ENCODE data around the gene LILRB2. TPM values are rescaled to one million over a fixed set of nuclear protein-coding genes. Genes with fewer than 3 reads are reported as not detected.
"Not testable (repeated sequence)": the region's sequence is repeated elsewhere in the genome, so short reads cannot be mapped to it uniquely, and the experiment has no call there.

Gene LILRB2
- total and polyA plus RNA-seq, 2 donors (not counting 3 experiments of a cell fraction or from before 2014, with no cell fraction given): not detected

GRCh38 chr19:54273821-54274220 lies 7.1 kb downstream of the LILRB2 start:
- dilution Hi-C loops (cut with MboI; ENCODE audit: extremely low pct_ligation_motif_present, low sequenced_read_pairs): no loop called here
- no peak for DNase-seq (ENCODE audit: low read depth, low spot score)
- BruUV-seq (replicated peaks): no TSS peak
- CTCF ChIA-PET: interaction anchor here (1.0 kb wide), 1 partner anchor 8 kb away, joined by 5 read pairs; no protein-coding TSS in a partner anchor
- H3K4me2 ChIP-seq (ENCODE audit: insufficient read depth, low read length): no peak overlapping the region
- no peak overlapping the region for H3K4me3 ChIP-seq (replicated peaks in 1 of 3; ENCODE audit: insufficient read depth in 1 of 3, low read depth in 1 of 3, low read length in 3 of 3)
- POLR2A ChIA-PET: no interaction called here
- no peaks in the 10 kb centered on the region for H3K9me3 ChIP-seq (replicated peaks; ENCODE audit: control insufficient read depth, insufficient read depth, low read length)
- no peaks in the 10 kb centered on the region for H4K20me1 ChIP-seq (replicated peaks; ENCODE audit: control insufficient read depth, extremely low read depth, insufficient read depth, low read length)
- H3K27me3 ChIP-seq (ENCODE audit: control insufficient read depth in 2 of 2, insufficient read depth in 2 of 2, low read length in 2 of 2): no peaks in the 10 kb centered on the region
- no peak for FAIRE-seq
- intact Hi-C loops (cut with micrococcal nuclease): no loop called here
- no peaks in the 10 kb centered on the region for H3K36me3 ChIP-seq (ENCODE audit: control insufficient read depth in 2 of 2, extremely low read depth in 1 of 2, insufficient read depth in 2 of 2, low read length in 2 of 2)
- H3K27ac ChIP-seq (ENCODE audit: insufficient read depth, low read depth, low read length): no peak overlapping the region
- TF ChIP-seq GATA2 (IDR thresholded peaks at IDR 0.05; ENCODE audit: insufficient read depth, insufficient read length, low read depth, low read length) (no peak), FOS (IDR thresholded peaks at IDR 0.05; ENCODE audit: borderline replicate concordance, insufficient read depth, low read length) (no peak), POLR2AphosphoS5 (IDR thresholded peaks at IDR 0.05; ENCODE audit: insufficient read depth, low read depth, low read length) (no peak), JUN (IDR thresholded peaks at IDR 0.05; ENCODE audit: borderline replicate concordance, insufficient read depth, insufficient read length, low read depth) (no peak), EZH2 (IDR thresholded peaks at IDR 0.05; ENCODE audit: borderline replicate concordance, low read depth, low read length, severe bottlenecking) (no peak)
- no peaks in the 10 kb centered on the region for H3K4me1 ChIP-seq (ENCODE audit: control insufficient read depth, extremely low read depth, insufficient read depth, low read length)
- no peaks in the 10 kb centered on the region for H3K79me2 ChIP-seq (ENCODE audit: control insufficient read depth, insufficient read depth, low read length)
- no peak overlapping the region for H2AFZ ChIP-seq (ENCODE audit: low read depth, low read length)
- no peak overlapping the region for H3K9ac ChIP-seq (replicated peaks; ENCODE audit: extremely low read depth, insufficient read depth, low read length)
- H3K9me1 ChIP-seq (replicated peaks; ENCODE audit: control insufficient read depth, extremely low read depth, insufficient read depth, low read length): no peaks in the 10 kb centered on the region

GRCh38 chr19:54272181-54272580 lies 8.7 kb downstream of the LILRB2 start:
- H2AFZ ChIP-seq (ENCODE audit: low read depth, low read length); H3K4me3 ChIP-seq (replicated peaks in 1 of 3; ENCODE audit: insufficient read depth in 1 of 3, low read depth in 1 of 3, low read length in 3 of 3); POLR2A ChIA-PET; intact Hi-C loops (cut with micrococcal nuclease); H3K4me2 ChIP-seq (ENCODE audit: insufficient read depth, low read length); H3K9me3 ChIP-seq (replicated peaks; ENCODE audit: control insufficient read depth, insufficient read depth, low read length); H3K36me3 ChIP-seq (ENCODE audit: control insufficient read depth in 2 of 2, extremely low read depth in 1 of 2, insufficient read depth in 2 of 2, low read length in 2 of 2); H3K79me2 ChIP-seq (ENCODE audit: control insufficient read depth, insufficient read depth, low read length); H3K9ac ChIP-seq (replicated peaks; ENCODE audit: extremely low read depth, insufficient read depth, low read length); CTCF ChIA-PET; dilution Hi-C loops (cut with MboI; ENCODE audit: extremely low pct_ligation_motif_present, low sequenced_read_pairs); H3K4me1 ChIP-seq (ENCODE audit: control insufficient read depth, extremely low read depth, insufficient read depth, low read length); H3K9me1 ChIP-seq (replicated peaks; ENCODE audit: control insufficient read depth, extremely low read depth, insufficient read depth, low read length); H3K27ac ChIP-seq (ENCODE audit: insufficient read depth, low read depth, low read length); H3K27me3 ChIP-seq (ENCODE audit: control insufficient read depth in 2 of 2, insufficient read depth in 2 of 2, low read length in 2 of 2); FAIRE-seq; H4K20me1 ChIP-seq (replicated peaks; ENCODE audit: control insufficient read depth, extremely low read depth, insufficient read depth, low read length); BruUV-seq (replicated peaks); DNase-seq (ENCODE audit: low read depth, low spot score): not testable (repeated sequence)

GRCh38 chr19:54271587-54271986 lies 9.3 kb downstream of the LILRB2 start:
- H3K36me3 ChIP-seq (ENCODE audit: control insufficient read depth in 2 of 2, extremely low read depth in 1 of 2, insufficient read depth in 2 of 2, low read length in 2 of 2); POLR2A ChIA-PET; BruUV-seq (replicated peaks); H3K9ac ChIP-seq (replicated peaks; ENCODE audit: extremely low read depth, insufficient read depth, low read length); H3K27ac ChIP-seq (ENCODE audit: insufficient read depth, low read depth, low read length); H4K20me1 ChIP-seq (replicated peaks; ENCODE audit: control insufficient read depth, extremely low read depth, insufficient read depth, low read length); H2AFZ ChIP-seq (ENCODE audit: low read depth, low read length); H3K79me2 ChIP-seq (ENCODE audit: control insufficient read depth, insufficient read depth, low read length); H3K27me3 ChIP-seq (ENCODE audit: control insufficient read depth in 2 of 2, insufficient read depth in 2 of 2, low read length in 2 of 2); dilution Hi-C loops (cut with MboI; ENCODE audit: extremely low pct_ligation_motif_present, low sequenced_read_pairs); FAIRE-seq; H3K4me2 ChIP-seq (ENCODE audit: insufficient read depth, low read length); H3K9me3 ChIP-seq (replicated peaks; ENCODE audit: control insufficient read depth, insufficient read depth, low read length); CTCF ChIA-PET; H3K4me1 ChIP-seq (ENCODE audit: control insufficient read depth, extremely low read depth, insufficient read depth, low read length); H3K9me1 ChIP-seq (replicated peaks; ENCODE audit: control insufficient read depth, extremely low read depth, insufficient read depth, low read length); DNase-seq (ENCODE audit: low read depth, low spot score); H3K4me3 ChIP-seq (replicated peaks in 1 of 3; ENCODE audit: insufficient read depth in 1 of 3, low read depth in 1 of 3, low read length in 3 of 3); intact Hi-C loops (cut with micrococcal nuclease): not testable (repeated sequence)

Data from endothelial cell of umbilical vein (primary cell).